Jurkat, Clone E6-1 (cell line): ENCODE measurements around the gene PIM3.
A peak's percentile ranks its signal among the peaks of the same experiment; 100 is the strongest.

ENCODE experiments used
- DNase-seq: peaks from one replicate; pipeline ENCODE4 v3.0.0-alpha.2; 2011; ENCODE audit warnings: low read depth, low spot score
- H3K4me3 ChIP-seq: 2 replicates; pipeline ENCODE4 v1.5.1; 2011; ENCODE audit warnings: mild to moderate bottlenecking, low read length, control low read depth, moderate library complexity

PIM3 gene

DNA sequence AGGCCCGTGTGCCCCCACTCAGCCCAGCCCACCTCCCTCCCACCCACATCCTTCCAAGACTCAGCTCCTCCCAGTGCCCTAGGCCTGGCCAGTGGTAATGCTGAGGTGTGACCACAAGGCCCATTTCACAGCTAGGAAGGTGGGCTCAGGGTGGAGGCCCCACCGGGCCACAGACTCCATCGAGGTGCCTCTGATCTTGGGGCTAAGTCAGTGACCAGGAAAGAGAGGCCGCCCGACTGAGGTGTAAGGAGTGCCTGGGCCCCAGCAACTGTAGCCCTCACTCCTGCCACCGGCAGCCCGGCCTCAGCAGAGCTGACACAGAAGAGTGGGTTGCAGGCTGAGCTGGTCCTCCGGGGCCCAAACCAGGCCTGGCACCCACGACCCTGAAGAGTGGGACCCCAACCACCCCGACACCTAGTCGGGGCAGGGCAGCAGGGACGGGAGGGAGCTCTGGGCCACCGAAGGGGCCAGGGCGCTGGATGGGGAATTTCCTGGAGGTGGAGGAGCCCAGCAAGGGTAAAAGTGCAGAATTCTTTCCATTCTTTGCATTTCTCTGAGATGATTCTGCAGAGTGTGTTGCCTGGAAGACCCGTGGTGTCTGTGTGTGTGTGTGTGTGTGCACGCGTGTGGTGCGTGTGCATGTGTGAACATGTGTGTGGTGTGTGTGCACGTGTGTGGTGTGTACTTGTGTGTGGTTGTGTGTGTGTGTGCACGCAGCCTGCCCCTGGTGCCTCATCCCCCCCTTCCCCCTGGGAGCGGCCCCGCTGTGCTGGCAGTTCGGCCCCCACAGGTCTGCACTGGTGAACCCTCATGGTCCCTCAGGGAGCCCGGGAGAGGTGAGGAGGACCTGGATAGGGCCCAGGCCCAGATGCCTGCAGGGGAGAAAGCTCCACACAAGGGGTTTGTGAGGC lies 8.3 kb upstream of the PIM3 start:
- DNase-seq = no peak

DNA sequence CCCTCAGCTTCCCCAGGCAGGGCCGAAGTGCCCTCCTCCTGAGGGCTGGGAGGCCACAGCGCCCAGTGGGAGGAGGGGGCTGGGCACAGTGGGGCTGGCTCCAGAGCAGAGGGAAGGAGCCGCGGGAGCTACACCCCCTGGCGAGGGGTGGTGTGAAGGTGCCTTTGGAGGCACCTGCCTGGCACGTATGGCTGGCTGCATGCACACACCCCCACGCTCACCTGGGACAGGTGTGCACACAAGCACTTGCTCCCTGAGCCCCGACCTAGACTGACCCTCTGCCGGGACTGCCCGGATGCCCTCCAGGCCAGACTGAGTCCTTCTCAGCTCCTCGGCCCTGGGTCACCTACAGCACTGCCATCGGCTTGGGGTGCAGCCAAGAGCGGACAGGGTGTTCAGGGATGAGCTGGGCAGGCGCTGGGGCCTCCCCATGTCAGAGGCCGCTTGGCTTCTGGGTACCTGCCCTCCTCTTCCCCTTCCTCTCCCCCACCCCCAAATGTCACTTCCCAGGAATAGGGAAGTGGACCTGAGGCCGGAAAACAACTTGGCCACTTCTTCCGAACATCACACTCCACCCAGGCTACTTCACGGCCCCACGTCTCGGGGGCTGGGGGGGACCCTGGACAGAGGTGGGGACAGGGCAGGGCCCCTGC lies 7.4 kb upstream of the PIM3 start:
- no peak for DNase-seq

More for the DNA sequence above, 8.3 kb upstream of the PIM3 start:
- H3K4me3 ChIP-seq = no peak overlapping the region

DNA sequence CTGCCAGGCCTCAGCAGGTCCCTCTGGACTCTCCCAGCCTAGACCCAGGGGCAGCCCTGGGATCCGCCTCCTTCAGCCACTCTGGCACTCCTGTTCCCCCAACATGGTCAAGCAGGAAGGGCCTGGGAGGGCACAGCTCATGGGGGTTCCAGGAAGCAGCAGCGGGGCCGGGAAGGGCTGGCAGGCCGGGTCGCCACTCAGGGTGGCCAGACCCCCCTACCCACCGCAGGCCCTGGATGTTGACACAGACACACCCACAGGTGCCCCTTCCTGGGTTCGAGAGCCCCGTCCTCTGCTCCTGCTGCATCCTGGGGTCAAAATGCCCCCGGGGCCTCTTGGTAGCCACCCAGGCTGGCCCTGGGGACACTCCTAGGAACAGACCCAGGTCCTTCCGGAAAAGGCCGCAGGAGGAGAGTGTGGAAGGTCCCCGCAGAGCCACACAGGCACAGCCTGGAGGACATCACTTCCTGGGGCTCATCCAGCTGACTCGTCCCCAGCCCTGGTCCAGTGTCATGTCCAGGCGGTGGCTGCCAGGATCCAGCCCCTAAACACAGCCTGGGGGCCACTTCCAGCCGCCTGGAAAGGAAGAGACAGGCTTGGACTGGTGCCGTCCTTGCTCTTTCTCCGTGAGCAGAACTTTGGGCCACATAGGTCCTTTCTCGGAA lies 6.8 kb upstream of the PIM3 start:
- no peak for DNase-seq
- H3K4me3 ChIP-seq = no peak overlapping the region

More for the DNA sequence above, 7.4 kb upstream of the PIM3 start:
- no peak overlapping the region for H3K4me3 ChIP-seq

DNA sequence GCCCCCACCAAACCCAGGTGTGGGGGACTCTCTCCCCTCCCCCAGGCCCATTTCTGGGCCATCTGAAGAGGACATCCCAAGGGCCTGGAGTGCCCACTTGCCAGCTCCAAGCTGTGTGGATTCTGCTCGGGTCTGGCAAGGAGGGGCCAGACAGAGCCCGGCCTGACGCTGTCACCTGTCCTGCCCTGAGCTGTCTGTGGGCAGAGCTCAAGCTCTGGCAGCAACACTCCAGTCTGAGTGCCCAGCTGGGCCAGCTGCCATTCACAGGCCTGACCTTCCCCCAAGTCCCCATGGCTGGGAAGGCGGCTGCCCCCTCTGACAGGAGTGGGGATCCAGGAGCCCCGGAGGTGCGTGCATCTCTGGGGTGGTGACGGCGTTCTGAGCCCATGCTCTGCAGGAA lies 6.2 kb upstream of the PIM3 start:
- H3K4me3 ChIP-seq = no peak overlapping the region
- DNase-seq = no peak

DNA sequence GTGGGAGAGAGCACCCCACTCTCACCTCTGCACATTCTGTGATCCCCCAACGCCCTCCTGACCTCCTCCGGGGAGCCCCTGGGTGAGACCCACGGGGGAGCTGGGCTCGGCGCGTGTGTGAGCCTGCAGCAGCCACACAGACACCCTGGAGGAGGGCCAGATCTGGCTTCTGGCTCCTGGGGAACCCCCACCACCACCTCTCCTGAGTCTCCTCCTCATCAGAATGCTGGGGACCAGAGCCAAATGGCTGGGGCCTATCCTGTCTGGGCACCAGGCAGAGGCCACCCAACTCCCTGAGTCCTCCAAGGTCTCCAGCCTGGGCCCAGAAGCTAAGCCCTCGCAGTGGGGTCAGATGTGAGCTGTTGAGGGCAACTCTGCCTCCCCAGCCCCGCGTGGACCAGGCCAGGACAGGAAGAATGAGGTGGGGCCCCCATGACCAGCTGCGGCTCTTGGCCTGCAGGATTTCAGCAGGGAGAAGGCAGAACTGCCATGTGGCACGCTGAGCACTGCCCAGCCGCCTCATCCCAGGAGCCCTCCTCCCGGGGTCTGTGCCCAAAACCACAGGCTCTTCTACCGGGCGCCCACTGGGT lies 5.5 kb upstream of the PIM3 start:
- no peak for DNase-seq
- H3K4me3 ChIP-seq = no peak overlapping the region

DNA sequence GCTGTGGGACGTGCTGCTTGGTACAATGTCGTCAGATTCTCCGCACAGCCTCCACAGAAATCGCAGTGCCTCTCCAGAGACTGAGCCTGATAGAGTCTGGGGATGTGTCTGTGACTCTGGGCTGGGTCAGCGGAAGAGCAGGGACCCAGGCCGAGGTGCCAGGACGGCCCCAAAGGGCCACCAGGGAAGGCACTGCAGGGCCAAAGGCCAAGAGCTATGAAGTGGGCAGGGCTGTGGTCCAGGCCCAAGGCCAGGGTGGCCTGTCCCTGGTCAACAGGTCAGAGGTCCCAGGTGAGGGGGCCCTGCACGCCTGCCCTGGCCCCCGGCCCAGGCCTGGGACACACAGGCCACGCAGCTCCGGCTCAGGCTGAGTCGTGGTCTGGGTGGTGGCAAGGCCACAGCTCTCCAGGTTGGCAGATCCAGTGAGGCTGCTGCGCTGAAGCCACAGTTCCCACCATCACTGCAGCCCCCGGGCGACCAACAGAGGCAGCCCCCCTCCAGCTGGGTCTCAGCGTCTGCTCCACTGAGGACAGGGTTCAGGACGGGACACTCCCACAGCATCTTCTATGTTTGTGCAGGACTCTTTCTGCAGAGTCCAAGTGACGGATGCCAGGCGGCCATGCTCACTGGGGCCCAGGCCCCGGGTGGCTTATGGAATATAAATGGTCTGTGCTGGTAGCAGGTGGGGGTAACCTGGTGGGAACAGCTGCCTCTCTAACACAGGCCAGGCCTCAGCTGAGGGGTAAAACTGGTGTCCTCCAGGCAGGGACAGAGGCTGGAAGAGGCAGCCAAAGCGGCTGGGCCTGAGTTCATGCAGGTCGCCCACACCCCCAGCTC lies 4.8 kb upstream of the PIM3 start:
- no peak for DNase-seq

DNA sequence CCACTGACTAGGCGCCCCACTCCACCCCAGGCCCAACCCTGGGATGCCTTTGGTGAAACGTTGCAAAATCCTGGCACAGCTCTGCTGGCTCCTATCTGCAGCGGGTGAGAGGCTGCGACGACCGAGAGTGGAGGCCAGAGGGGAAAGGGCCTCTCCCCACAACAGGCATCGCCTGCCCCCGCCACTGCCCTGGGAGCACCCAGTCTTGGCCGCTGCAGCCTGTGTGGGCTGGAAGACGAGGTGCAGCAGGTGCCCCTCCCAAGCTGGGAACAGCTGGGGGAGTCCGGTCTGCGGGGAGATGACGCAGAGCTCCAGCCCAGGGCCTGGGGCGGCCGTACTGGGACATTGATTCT lies 4.2 kb upstream of the PIM3 start:
- no peak overlapping the region for H3K4me3 ChIP-seq
- DNase-seq = no peak

More for the DNA sequence above, 4.8 kb upstream of the PIM3 start:
- H3K4me3 ChIP-seq = no peak overlapping the region

DNA sequence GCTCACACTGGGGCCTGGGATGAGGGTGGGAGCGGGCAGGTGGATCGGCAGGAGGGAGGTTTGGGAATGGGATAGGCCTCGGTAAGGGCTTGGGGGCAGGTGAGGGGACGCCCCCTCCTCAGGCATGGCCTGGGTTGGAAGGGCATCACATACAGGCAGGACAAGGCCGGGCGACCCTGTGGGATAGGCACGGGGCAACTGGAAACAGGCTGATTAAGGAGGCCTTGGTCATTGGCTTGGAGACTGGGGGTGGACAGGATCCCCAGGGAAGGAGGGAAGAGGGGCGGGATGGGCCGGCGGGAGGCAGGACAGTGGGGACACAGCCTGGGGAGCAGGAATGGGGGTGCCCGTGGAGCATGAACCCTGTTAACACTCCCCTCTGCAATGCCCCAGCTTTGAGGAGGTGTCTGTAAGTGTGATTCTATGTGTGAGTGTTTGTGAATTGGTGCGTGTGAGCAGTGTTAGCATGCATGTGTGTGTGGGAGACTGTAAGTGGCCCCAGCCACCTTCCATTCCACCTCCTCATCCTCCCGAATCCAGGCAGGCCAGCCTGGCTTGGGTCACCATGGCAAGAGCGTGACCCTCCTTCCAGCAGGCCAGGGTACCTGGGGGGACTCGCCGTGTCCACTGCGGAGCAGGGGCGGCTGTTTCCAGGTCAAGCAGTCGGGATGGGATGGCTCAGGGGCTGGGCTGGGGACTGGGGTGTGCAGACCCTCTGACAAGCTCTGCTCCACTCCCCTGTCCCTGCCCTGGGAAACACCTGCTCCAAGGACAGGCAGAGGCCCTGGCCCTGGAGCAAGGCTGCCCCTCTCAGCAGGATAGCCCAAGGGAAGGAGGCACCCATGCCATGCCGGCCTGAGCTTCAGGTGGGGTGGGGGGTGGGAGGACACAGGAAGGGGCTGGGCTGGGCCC lies 3.4 kb upstream of the PIM3 start:
- no peak for DNase-seq
- no peak overlapping the region for H3K4me3 ChIP-seq

DNA sequence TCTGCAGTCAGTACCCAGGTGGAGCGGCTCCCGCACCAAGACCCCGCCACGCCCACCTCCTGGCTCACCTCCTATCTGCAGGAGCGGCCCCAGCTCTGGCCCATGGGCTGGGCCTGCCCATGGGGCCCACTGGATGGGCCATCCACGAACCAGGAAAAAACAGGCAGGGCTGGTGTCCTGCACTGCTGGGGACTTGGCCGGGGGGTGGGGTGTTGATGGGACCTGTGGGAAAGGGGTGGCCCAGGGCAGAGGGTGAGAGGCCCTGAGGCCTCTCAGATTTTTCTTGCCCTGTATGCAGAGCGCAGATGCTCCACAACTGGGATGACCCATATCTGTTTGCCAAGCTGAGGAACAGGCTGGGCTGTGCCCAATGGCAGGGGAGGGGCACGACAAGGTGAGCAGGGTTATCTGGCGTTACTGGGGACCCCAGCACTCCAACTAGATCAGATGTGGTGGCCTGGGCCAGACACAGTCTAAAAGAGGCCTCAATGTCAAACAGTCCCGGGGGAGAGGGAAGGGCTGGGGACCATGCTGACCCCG lies 2.7 kb upstream of the PIM3 start:
- DNase-seq = no peak
- no peak overlapping the region for H3K4me3 ChIP-seq

DNA sequence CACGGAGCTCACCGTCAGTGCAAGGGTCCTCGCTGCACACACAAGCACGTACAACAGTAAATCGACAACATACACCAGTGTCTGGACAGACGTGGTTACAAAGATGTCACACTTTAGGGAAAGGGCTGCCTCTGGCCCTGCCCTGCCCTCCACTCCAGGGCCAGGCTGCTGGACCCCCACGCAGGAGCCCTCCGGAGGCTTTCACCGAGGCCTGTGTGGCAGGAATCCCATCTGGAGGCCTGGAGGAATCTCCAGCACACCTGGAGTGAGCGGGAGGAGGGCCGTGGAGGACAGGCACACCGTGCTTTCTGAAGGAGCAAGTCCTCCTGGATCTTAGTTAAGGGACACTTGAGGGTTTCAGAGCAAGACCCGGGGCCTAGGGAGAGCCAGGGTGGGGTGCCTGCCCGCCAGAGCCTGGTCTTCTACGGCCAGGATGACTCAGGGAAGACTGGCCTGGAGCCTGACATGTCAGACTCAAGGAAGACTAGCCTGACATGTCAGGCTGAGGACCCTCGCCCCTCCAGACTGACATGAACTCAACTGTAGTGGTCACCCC lies 2.1 kb upstream of the PIM3 start:
- no peak overlapping the region for H3K4me3 ChIP-seq
- no peak for DNase-seq

DNA sequence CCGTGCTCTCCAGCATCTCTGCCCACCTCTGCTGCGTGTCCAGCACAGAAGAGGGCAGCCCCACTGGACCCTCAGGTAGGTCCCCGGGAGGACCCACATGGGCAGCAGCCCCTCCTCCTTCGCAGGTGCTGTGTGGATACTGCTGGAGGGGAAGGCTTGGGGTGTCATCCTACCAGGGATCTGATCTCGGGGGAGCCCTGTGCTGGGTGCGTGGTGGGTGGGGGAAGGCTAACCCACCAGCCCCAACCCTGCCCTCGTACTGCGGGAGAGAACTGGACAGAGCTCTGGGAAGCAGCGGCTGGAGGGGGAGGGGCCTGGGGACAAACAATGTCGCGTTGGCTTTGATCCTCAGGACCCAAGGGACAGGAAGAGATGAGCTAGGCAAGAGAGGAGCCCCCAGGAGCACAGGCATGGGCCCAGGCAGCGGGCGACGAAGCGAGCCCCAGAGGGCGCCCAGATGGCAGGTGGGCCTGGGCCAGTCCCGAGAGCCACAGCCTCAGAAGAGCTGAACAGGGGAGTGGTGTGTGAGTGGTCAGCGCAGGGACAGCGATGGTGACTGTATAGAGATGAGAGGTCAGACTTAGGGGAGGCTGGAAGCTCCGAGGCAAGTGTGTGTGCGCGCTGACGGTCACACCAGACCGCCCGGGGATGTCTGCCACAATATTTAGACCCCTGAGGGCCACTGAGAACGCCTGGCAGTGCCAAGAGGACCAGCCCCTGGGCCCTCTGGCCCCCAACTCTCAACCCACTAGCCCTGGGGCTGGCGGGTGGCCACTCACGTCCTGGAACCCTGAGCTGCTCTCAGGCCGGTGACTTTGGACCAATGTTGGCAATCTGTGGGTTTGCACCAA lies 1.4 kb upstream of the PIM3 start:
- H3K4me3 ChIP-seq = peak overlapping the region; percentile 62

DNA sequence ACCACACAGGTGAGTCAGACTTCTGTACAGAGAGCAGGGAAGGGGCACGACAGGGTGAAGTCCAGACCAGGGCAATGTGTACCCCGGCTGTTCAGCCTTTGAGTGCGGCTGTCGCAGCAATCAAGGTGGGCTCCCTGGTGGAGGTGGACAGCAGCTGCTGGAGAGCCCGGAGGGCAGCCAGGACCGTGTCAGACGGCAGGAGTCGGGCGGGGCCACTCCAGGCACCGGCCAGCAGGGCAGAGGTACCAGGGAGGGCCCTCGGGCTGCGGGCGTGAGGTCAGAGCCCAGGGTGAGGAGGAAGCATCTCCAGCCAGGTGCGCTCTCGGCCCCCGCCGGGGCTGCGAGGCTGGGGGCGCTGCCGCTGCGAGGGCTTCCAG lies 802 bp upstream of the PIM3 start:
- no peak for DNase-seq
- H3K4me3 ChIP-seq = peak overlapping the region; percentile 62

More for the DNA sequence above, 1.4 kb upstream of the PIM3 start:
- no peak for DNase-seq

DNA sequence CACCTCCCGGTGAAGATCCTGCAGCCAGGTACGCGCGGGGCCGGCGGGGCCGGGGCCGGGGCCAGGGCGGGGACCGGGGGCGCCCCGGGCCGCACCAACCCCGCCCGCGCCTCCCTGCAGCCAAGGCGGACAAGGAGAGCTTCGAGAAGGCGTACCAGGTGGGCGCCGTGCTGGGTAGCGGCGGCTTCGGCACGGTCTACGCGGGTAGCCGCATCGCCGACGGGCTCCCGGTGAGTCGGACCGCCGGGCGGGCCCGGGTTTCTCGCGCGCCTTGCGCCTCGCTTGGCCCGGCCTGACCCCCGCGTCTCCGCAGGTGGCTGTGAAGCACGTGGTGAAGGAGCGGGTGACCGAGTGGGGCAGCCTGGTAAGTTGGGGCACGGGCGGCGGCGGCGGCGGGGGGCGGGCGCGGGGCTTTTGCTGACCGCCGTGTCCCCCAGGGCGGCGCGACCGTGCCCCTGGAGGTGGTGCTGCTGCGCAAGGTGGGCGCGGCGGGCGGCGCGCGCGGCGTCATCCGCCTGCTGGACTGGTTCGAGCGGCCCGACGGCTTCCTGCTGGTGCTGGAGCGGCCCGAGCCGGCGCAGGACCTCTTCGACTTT lies 531 bp downstream of the PIM3 start:
- peak overlapping the region; percentile 59 for H3K4me3 ChIP-seq
- DNase-seq = no peak

DNA sequence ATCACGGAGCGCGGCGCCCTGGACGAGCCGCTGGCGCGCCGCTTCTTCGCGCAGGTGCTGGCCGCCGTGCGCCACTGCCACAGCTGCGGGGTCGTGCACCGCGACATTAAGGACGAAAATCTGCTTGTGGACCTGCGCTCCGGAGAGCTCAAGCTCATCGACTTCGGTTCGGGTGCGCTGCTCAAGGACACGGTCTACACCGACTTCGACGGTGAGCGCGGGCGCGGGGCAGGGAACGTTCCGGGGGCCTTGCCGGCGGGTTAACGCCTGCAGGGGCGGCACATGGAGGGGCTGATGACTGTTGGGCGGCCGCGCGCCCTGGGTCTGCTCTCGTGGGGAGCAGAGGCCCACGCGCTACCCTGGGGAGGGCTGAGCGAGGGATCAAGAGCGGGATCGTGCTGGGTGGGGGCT lies 1.0 kb downstream of the PIM3 start:
- peak overlapping the region; percentile 59 for H3K4me3 ChIP-seq
- DNase-seq = no peak

DNA sequence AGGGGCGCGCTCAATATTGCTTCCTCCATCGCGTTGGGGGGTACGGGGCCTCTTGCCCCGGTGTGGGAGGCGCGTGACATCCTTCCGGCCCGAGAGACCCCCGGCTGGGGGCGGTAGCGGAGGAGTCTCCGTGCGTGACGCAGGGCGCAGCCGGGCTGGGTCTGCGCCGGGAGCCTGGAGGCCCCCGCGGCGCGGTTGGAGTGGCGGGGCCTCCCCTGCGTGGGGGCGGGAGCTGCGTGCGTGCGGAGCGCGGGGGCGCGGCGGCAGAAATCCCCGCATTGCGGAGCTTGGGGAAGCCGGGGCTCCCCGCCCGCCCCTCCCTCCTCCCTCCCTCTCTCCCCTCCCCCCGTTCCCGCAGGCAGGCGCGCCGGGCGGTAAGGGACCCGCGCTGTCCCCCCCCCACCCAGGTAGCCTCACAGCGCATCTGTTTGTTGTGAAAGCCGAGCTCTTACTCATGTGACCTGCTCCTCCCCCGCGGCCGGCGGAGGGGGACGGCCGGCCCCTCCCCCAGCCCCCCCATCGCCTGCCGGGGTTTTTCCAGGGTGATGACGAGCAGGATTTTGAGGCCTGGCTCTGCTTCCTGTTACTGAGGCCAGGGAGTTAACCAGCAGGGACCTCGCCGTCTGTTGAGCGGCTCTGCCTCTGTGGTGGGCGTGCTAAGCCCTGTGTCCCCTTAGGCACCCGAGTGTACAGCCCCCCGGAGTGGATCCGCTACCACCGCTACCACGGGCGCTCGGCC lies 1.6 kb downstream of the PIM3 start:
- no peak for DNase-seq
- peak overlapping the region; percentile 59 for H3K4me3 ChIP-seq
